ENCODE measurements around the gene ME3. TPM values are rescaled to one million over a fixed set of nuclear protein-coding genes. Genes with fewer than 3 reads are reported as not detected.

ME3 gene
- total RNA-seq, 1 donor from 2014 or later, result 10.8 TPM

DNA sequence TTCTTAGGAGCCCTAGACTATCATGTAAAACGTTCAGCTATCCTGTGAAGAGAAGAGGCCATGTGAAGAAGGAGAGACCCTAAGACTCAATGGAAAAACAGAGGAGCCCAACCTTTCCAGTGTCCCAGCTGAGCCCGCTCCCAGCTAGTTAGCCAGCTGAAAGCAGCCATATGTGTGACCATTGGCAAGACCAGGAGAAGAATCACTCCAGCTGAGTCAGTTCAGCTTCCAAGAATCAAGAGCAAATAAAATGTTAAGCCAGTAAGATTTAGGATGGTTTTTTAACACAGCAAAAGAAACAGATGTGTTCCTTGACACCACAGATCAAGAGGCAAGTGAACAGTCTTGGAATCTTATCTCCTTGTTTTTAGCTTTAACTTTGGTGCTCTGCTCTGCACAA is 189.7 kb downstream of the ME3 start:
- H3K9me3 Mint-ChIP-seq (ENCODE audit: low read depth), result no peaks in the 10 kb centered on the region
- peak overlapping the region; percentile 99 for H3K27ac Mint-ChIP-seq (ENCODE audit: unreplicated experiment)
- no peak overlapping the region for H3K4me3 Mint-ChIP-seq (ENCODE audit: unreplicated experiment)
- TF ChIP-seq CTCF (IDR thresholded peaks at IDR 0.05), result no peak
- DNase-seq (ENCODE audit: low spot score), result no peak
- H3K36me3 Mint-ChIP-seq (ENCODE audit: low read depth), result no peaks in the 10 kb centered on the region
- no peaks in the 10 kb centered on the region for H3K27me3 Mint-ChIP-seq (ENCODE audit: low read depth)
- H3K4me1 Mint-ChIP-seq (ENCODE audit: low read depth), result peaks cover 80% of the 10 kb centered on the region

DNA sequence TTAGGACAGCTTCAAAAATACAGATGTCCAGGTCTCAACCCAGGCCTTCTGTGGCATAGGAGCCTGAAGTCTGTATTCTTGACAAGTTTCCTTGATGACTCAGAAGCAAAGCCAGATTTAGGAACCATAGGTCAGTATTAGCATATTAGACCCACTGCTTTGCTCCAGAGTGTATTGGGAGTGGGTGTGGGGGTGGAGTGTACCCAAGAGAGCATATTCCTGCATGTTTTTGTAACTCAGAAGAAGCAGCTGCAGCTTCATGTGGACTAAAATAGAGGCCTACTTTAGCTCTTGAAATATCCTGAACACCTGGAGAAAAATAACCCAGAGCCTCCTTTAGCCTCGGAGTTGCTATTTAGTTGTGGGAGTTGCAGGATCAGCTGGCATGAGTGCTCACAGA is 191.0 kb downstream of the ME3 start:
- DNase-seq (ENCODE audit: low spot score), result no peak
- H3K4me3 Mint-ChIP-seq (ENCODE audit: unreplicated experiment), result no peak overlapping the region
- no peak for TF ChIP-seq CTCF (IDR thresholded peaks at IDR 0.05)
- no peaks in the 10 kb centered on the region for H3K9me3 Mint-ChIP-seq (ENCODE audit: low read depth)
- peaks cover 85% of the 10 kb centered on the region for H3K4me1 Mint-ChIP-seq (ENCODE audit: low read depth)
- H3K36me3 Mint-ChIP-seq (ENCODE audit: low read depth), result no peaks in the 10 kb centered on the region
- no peaks in the 10 kb centered on the region for H3K27me3 Mint-ChIP-seq (ENCODE audit: low read depth)
- peak overlapping the region; percentile 12 for H3K27ac Mint-ChIP-seq (ENCODE audit: unreplicated experiment)

- peaks cover 85% of the 10 kb centered on the region for H3K4me1 Mint-ChIP-seq (ENCODE audit: low read depth)
- H3K36me3 Mint-ChIP-seq (ENCODE audit: low read depth), result no peaks in the 10 kb centered on the region
- no peak for DNase-seq (ENCODE audit: low spot score)
- H3K4me3 Mint-ChIP-seq (ENCODE audit: unreplicated experiment), result no peak overlapping the region
- H3K9me3 Mint-ChIP-seq (ENCODE audit: low read depth), result peaks cover 3% of the 10 kb centered on the region
- no peak for TF ChIP-seq CTCF (IDR thresholded peaks at IDR 0.05)
- H3K27me3 Mint-ChIP-seq (ENCODE audit: low read depth), result no peaks in the 10 kb centered on the region
- peak overlapping the region; percentile 24 for H3K27ac Mint-ChIP-seq (ENCODE audit: unreplicated experiment)
Measured at GRCh38 chr11:86478348-86478747, 194.1 kb downstream of the ME3 start.

DNA sequence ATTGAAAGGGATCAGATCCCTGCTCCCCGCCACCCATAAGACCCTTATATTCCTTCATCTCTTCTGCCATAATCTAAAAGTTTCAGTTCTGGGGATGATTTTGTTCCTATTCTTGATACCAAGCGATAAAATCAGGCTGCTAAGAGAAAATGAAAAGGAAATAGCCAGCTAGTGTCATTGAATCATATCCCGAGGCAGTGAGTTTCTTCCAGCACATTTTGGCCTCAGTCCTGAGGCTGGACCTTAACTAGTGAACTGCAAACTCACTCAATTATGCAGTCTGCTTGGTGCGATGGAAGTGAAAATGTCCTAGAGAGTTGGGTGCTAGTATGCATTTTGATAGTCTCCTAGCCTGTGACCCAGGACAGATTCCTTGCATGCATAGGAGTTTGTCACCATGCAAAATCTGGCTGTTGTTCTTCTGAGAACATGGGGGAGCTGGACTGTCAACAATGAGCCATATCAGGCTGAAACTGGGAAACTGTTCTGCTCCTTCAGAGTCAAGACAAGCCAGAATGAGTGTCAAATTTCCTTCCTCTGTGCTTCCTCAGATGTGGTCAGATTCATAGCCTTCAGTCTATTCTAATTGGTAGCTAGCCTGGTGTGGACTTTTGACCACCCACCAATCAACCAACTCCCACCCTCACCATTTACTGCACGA is 194.8 kb downstream of the ME3 start:
- Mint-ChIP-seq H3K27ac (ENCODE audit: unreplicated experiment) (peak overlapping the region; percentile 24), H3K9me3 (ENCODE audit: low read depth) (peaks cover 3% of the 10 kb centered on the region), H3K27me3 (ENCODE audit: low read depth) (no peaks in the 10 kb centered on the region), H3K4me3 (ENCODE audit: unreplicated experiment) (no peak overlapping the region), H3K4me1 (ENCODE audit: low read depth) (peaks cover 81% of the 10 kb centered on the region), H3K36me3 (ENCODE audit: low read depth) (no peaks in the 10 kb centered on the region)
- DNase-seq (ENCODE audit: low spot score), result no peak
- no peak for TF ChIP-seq CTCF (IDR thresholded peaks at IDR 0.05)

DNA sequence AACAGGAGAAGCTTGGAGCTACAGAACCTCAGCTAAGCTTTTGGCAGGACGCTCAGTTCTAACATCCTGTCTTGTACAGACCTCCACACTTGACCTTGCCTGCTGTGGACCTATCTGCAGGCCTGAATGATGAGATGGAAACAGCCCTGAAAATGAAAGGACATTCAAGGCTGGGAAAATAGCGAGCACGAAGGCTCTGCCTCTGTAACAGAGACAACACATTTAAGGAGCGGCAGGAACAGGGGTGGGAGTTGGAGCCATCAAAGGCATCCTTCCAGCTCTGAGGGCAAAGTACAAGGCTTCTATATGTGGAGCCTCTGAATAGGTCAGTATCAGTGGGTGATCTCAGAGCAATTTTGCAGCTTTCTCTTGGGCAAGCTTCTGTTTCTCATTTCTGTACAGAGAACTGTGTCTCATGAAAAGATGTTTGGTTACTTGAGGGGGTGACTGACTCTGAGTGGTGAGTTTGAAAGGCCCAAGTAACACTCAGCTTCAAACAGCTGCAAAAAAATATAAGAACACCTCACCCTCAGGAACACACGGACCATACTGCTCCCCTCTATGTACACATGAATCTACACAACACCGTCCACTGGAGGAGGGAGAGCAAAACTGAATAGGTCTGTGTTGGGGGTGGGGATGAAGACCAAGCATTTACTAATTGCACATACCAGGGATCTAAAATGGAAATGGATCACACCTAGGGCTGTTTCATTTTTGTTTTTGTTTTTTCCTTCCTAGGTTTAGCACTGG is 196.1 kb downstream of the ME3 start:
- Mint-ChIP-seq H3K27me3 (ENCODE audit: low read depth) (no peaks in the 10 kb centered on the region), H3K4me1 (ENCODE audit: low read depth) (peaks cover 74% of the 10 kb centered on the region), H3K27ac (ENCODE audit: unreplicated experiment) (peak overlapping the region; percentile 78), H3K9me3 (ENCODE audit: low read depth) (peaks cover 3% of the 10 kb centered on the region), H3K36me3 (ENCODE audit: low read depth) (no peaks in the 10 kb centered on the region), H3K4me3 (ENCODE audit: unreplicated experiment) (no peak overlapping the region)
- no peak for DNase-seq (ENCODE audit: low spot score)
- TF ChIP-seq CTCF (IDR thresholded peaks at IDR 0.05), result no peak

All from chondrocyte (in vitro differentiated cells).